HG02938 (cell line): ENCODE measurements around the gene CFAP300.

ENCODE experiments used
- ATAC-seq: cut with Tn5 transposase; IDR thresholded peaks from one replicate; pipeline ENCODE4 v1.9.1; 2021; ENCODE audit warnings: mild to moderate bottlenecking, moderate library complexity; ENCODE audit not compliant: unreplicated experiment

CFAP300 gene

GRCh38 chr11:102119997-102120396, 72.8 kb downstream of the CFAP300 start:
- no peak for ATAC-seq

- no peak for ATAC-seq
These were observed 73.3 kb downstream of the CFAP300 start for GRCh38 chr11:102120437-102120973.

GRCh38 chr11:102121329-102121728, 74.1 kb downstream of the CFAP300 start:
- ATAC-seq: no peak
